HL-60/S4 (cell line): ENCODE results near the gene CCDC197.

ENCODE experiments used
- in situ Hi-C: fragments of 300-500 bp; cut with MboI; formaldehyde crosslinking; loops from 2 replicates; pipeline ENCODE4 v1.14.3; 2022; ENCODE audit warnings: low sequenced_read_pairs

Gene CCDC197

DNA sequence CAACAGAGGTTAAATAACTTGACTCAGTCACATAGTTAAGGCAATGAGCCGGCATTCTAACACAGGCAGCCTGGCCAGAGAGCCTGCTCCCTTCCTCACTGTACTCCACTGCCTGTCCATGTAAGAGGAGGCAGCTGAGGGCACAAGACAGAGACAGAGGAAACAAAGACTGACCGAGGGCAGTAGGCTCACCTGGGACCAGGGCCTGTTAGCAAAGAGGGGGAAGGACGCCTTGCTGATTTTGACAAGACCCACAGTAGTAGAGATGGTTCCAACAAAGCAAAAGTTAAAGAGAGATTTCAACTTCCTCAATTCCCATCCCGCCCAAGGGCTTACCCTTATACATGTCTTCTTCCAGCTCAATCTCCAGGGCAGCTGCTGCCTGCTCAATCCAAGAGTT, 55.6 kb downstream of the CCDC197 start:
- in situ Hi-C loops: no loop called here

DNA sequence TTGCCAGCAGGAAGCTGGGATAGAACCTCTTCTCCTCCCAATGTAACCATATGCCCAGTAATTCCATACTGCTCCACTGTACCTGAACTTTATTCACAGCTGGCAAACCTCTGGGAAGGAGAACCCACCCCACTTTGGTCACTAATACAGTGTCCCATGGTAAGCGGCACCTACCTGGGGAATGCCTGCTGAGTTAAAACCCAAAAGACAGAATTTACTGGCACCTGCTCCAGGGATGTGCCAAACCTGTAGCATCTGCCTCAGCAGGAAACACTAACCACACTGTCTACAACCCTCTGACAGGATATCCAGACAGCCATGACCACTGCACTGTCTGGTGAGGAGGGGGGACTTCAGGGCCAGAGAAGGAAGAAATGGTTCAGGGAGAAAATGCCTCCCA, 57.3 kb downstream of the CCDC197 start:
- in situ Hi-C loops: no loop called here

DNA sequence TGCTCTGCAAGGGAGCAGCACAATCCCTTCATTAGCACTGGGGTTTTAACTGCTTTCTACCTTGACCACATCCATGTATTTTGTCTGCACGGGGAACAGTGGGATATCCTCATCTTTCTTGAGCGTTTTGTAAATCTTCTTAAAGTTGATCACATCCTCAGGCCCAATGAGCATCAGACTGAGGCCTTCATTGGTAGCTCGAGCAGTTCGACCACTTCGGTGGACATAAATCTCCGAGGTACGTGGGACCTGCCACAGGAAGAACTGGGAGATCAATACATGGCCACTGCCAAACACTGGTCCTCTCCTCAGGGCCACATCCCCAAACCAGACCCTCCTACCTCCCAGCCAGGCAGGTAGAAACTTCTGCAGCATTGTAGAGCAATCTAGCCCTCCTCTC, 57.8 kb downstream of the CCDC197 start:
- in situ Hi-C loops: no loop called here

DNA sequence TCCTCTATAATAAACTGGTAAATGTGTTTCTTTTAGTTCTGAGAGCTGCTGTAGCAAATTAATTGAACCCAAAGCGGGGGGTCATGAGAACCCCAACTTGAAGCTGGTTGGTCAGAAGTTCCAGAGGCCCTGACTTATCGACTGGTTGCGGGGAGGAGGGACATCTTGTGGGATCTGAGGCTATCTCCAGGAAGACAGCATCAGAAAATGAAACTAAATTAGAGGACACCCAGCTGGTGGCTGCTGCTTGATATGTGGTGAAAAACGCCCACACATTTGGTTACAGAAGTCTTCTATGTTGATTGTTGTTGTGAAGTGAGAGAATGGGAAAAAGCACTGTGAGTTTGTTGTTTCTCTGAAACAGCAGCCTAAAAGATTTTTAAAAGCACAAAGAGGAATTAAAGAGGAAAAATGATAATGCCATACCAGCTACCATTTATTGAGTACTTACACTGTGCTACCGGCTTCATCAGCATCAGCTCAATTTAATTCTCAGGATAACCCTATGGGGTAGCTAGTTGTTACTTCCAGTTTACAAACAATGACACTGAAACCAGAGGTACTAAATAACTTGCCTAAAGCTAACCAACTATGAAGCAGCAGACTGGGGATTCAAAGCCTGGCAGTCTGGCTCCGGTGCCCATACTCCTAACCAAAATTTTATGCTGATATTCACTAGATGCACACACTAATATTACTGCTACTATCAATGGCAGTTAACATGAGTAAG, 59.6 kb downstream of the CCDC197 start:
- in situ Hi-C loops: no loop called here

DNA sequence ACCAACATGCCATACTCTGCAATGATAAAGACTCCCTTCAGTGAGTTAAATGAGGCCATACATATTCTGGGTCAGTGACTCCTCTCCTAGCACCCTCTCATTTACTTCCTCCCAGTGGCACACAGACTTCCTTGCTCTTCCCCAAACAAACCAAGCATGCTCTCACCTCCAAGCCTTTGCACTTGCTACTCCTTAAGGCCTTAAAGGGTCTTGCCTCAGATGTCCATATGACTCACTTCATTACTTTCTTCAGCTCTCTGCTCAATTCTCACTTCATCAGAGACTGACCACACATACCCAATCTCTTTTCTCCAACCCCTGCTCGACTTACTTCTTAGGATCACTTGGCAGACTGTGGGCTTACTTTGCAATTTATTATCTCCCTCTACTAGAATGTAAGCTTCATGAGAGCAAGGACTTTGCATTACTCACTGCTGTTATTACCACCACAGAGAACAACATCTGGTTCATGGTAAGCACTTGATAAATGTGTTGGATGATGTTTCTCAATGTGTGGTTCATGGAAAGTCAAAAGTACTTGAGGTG, 61.1 kb downstream of the CCDC197 start:
- in situ Hi-C loops: no loop called here
